Measurements from ENCODE around the gene ZNF415.

GRCh38 chr19:53103234-53104203 lies 29.2 kb downstream of the ZNF415 start, which contains the start of gene ZNF160:
- TF ChIP-seq ZNF274 (IDR thresholded peaks at IDR 0.05; ENCODE audit: low read depth, low read length): no peak
- no peak for TF ChIP-seq YY1 (IDR thresholded peaks at IDR 0.05; ENCODE audit: insufficient read depth, insufficient read length)
- no peak for TF ChIP-seq SUZ12 (IDR thresholded peaks at IDR 0.05; ENCODE audit: extremely low read depth, insufficient read depth, insufficient read length)
